Cardiac atrium fibroblast (primary cell): ENCODE data around the gene TDP1. TPM values are rescaled to one million over a fixed set of nuclear protein-coding genes. Genes with fewer than 3 reads are reported as not detected.

Source experiments
- total RNA-seq: library from RNA; depleted of rRNA; stranded (reverse); fragments of >200 nt; gene quantifications from 2 replicates; pipeline ENCODE4 v1.2.3, GENCODE V29; 2015

TDP1 gene
- 8.6 and 14.1 TPM in 2 replicates for total RNA-seq

GRCh38 chr14:89955745-89956660 lies at the start of gene TDP1:
Gene TDP1 (plus strand): TSS chr14:89955927. CDS start chr14:89963115, 7,188 bp downstream.

GRCh38 chr14:89954070-89955021 lies 1.4 kb upstream of the TDP1 start, which contains the start of gene EFCAB11:
Gene EFCAB11 (minus strand): TSS chr14:89954730. CDS start chr14:89954660, 70 bp downstream.

GRCh38 chr14:90061685-90062126 lies 106.0 kb downstream of the TDP1 start, which contains the start of gene KCNK13:
Gene KCNK13 (plus strand): TSS chr14:90061994. CDS start chr14:90062206, 212 bp downstream.

Other genes with a start within 250 kb of the TDP1 start
- gene EFCAB11, start 1.2 kb upstream of the TDP1 start, total RNA-seq, result 1.1 and 3.4 TPM in 2 replicates
- 0.97 TPM in 1 of 2 replicates, not detected in the other for gene KCNK13, start 106.1 kb downstream of the TDP1 start, total RNA-seq